Inflammatory macrophage treated with lipopolysaccharide for 4 hours (primary cell): ENCODE measurements around the gene DNAJC16.
A peak's percentile ranks its signal among the peaks of the same experiment; 100 is the strongest.
"Not testable (repeated sequence)": the region's sequence is repeated elsewhere in the genome, so short reads cannot be mapped to it uniquely, and the experiment has no call there.

ENCODE experiments used
- DNase-seq: peaks from one replicate; pipeline ENCODE4 v3.0.0-alpha.2; 2020

Gene DNAJC16

DNA sequence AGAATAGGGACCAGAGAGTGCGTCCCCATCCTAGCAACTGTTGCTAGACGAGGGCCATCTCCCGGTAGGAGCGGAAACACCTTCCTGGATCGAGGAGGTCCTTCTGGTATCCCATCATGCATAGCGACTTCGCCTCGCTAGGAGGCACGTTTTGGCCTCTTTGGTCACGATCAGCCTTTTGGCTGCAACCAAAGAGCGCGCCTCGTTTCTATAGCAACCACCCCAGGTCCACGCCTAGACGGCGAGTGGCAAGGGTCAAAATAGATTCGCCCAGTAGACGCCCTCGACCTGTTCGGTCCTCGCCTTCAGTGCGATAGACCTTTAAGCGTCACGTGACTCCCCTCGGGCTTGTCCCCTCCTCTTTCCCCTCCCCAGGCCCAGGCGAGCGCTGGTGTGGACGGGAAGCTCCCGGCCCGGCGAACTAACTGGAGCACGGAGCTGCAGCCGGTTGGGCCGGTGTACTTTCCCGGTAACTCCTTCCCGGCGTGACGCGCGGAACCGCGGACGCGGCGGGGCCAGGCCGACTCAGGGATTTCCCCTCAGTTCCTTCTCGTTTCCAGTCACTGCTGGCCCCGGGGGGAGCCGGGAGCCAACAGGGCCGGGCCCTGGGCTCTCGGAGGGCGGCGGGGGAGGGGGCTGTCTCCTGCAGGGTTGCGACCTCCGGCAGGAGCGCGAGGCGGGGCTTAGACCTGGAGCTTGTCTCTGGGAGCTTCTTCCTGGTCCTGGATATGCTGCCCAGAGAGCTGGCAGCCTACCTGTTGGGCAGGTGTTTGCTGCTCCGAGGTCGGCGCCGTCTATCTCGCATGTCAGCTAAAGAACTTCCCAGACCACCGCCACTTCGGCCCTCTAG, at the start of gene DNAJC16:
DNAJC16 (plus strand) TSS at position 359 of the 850 bp plus-strand sequence. CDS start 2,258 bp downstream, outside the sequence.
- peak; percentile 100 for DNase-seq

- DNase-seq: no peak
These were observed 49.7 kb upstream of the DNAJC16 start for GRCh38 chr1:15476927-15477326.

DNA sequence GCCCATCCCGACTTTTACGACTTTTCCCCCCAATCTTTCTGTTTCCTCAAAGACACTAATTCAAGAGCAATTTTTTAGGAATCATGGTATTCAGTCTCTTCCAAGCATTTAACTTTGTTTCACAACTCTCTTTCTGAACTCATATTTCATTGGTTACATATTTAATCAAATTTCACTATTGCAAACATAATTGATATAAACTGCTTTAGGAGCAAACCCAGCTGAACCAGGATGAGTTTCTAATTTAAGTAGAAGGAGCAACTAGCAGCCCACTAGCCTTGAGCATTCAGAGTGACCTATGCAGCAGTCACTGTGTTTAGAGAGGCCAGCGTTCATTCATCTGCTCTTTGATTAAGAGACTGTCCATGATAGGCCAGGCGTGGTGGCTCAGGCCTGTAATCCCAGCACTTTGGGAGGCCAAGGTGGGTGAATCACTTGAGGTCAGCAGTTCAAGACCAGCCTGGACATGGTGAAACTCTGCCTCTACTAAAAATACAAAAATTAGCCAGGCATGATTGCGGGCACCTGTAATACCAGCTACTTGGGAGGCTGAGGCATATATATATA, 48.9 kb upstream of the DNAJC16 start:
- DNase-seq: no peak

- no peak for DNase-seq
These were observed 46.8 kb upstream of the DNAJC16 start for GRCh38 chr1:15479654-15480347.

DNA sequence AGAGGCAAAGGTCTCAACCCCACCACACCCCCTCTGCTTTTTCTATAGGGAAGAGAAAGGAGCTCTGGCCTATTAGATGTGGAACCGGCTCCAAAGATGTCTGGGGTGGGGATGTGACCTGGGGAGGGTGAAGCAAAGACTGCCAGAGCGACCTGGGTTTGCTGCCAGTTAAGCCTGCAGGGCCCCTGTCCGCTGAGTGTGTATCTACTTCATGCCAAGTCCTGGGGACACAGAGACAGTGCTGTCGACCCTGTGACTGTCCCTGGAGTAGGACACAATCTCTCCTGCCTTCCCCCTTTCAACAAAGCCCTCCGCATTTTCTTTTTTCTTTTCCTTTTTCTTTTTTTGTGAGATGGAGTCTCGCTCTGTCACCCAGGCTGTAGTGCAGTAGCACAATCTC, 44.2 kb upstream of the DNAJC16 start:
- DNase-seq: not testable (repeated sequence)

DNA sequence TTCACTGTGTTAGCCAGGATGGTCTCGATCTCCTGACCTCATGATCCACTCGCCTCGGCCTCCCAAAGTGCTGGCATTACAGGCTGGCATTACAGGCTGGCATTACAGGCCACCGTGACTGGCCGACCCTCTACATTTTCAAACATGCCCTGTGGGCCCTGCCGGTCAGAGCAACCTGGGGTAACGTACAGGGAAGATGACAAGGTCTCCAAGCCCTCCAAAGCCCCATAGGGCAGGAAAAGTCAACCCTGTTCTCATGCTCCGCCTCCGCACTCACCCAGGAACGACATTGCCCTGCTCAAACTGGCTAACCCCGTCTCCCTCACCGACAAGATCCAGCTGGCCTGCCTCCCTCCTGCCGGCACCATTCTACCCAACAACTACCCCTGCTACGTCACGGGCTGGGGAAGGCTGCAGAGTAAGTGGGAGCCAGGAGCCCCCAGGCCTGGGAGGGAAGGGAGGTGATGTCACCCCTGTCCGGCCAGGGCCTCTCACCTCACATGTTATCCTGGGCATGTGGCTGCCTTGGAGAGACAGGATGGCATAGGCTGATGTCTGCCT, 43.6 kb upstream of the DNAJC16 start:
- DNase-seq: not testable (repeated sequence)

- DNase-seq: peak; percentile 16
These were observed 42.7 kb upstream of the DNAJC16 start for GRCh38 chr1:15483971-15484370.

DNA sequence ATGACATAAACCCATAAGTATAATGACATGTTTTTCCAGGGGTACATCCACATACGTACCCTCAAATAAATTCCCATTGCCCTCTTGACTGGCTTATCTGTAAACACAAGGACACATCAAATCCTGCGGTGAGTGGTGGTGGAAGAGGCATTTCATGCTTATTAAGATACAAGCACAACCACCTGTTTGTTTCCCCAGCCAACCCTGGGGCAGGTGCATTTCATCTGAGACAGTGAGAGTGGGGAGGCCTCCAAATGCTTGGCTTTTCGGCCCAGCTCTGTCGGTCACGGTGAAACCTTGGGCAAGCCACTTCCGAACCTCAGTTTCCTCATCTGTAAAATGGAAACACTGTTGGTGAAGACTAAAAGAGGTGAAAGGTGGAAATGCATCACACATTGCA, 42.2 kb upstream of the DNAJC16 start:
- DNase-seq: not testable (repeated sequence)

DNA sequence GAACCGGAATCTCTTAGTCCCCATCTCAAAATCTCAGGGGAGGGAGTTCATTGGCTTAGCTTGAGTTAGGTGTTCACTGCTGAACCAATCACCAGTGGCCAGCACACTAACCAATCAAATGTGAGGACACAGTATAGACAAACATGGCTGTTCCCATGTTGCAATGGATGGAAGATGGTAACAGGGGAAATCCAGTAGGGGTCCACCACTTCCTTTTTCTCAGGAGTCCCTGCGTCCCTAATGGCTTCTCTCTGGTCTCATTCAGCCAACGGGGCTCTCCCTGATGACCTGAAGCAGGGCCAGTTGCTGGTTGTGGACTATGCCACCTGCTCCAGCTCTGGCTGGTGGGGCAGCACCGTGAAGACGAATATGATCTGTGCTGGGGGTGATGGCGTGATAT, 41.0 kb upstream of the DNAJC16 start:
- no peak for DNase-seq

- not testable (repeated sequence) for DNase-seq
These were observed 39.6 kb upstream of the DNAJC16 start for GRCh38 chr1:15486844-15487610.

DNA sequence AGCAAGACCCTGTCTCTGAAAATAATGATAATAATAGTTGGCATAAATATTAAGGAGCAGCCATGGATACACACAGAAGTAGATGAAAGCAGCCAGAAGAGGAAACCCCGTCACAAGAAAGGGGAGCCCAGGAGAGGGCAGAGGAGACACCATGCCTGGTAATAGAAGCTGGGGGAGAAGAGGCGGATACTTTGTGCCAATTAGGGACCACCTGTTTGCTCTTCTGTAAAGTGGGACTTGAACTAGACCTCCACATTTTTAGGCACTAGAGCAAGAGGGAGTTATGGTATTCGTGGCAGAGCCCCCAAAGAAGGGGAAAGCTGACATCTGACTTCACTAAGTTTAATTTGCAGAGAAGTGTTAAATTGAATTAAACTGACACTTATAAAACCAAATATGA, 38.3 kb upstream of the DNAJC16 start:
- no peak for DNase-seq

DNA sequence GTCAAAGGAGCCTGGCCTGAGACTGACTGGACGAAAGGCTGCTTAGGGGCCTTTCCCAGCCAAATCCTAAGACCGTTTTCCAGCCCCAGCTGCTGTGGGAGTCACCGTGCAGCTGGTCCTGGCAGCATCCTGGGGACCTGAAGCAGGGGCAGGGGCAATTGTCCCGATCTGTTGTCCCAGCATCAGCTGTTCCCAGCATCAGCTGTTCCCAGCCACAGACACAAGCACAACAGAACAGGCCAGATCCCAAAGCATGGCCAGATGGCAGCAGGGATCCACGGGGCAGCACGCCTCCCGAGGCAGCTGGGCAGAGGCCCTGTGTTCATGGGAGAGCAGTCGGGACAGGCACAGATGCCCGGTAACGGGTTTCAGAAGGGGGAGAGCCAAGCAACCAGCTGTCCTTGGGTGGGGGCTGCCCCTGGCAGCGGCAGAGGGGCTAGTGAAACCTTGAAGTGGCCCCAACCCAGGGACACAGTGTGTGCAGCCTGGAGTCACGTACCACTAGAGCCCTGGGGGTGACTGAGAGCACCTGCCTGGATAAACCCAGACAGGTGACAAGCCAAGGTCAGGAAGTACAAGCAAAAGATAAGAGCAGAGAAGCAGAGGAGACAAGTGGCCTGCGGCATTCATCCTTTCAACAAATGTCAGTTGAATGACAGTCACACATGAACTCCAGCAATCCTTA, 37.5 kb upstream of the DNAJC16 start:
- DNase-seq: no peak

GRCh38 chr1:15491010-15491409, 35.6 kb upstream of the DNAJC16 start:
- DNase-seq: not testable (repeated sequence)

- no peak for DNase-seq
These were observed 34.1 kb upstream of the DNAJC16 start for GRCh38 chr1:15492596-15492995.

DNA sequence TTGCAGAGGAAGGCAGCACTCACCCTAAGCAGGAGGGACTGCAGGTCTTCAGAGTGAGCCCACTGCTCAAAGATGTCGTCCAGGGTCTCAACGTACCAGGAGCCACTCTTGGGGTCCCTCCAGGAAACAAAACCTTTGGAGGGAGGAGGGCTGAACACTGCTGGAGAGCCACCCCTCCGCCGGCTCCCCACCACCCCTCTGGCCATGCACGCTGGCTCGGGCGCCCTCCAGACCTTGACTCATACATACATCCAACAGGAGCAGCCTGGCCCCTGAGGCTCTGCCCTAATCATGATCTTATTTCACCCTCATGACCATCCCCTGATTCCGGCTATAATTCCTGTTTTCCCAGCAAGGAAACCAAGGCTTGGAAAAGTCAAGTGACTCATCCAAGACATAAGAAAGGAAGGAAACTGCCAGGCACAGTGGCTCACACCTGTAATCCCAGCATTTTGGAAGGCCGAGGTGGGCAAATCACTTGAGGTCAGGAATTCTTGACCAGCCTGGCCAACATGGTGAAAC, 32.7 kb upstream of the DNAJC16 start:
- no peak for DNase-seq

DNA sequence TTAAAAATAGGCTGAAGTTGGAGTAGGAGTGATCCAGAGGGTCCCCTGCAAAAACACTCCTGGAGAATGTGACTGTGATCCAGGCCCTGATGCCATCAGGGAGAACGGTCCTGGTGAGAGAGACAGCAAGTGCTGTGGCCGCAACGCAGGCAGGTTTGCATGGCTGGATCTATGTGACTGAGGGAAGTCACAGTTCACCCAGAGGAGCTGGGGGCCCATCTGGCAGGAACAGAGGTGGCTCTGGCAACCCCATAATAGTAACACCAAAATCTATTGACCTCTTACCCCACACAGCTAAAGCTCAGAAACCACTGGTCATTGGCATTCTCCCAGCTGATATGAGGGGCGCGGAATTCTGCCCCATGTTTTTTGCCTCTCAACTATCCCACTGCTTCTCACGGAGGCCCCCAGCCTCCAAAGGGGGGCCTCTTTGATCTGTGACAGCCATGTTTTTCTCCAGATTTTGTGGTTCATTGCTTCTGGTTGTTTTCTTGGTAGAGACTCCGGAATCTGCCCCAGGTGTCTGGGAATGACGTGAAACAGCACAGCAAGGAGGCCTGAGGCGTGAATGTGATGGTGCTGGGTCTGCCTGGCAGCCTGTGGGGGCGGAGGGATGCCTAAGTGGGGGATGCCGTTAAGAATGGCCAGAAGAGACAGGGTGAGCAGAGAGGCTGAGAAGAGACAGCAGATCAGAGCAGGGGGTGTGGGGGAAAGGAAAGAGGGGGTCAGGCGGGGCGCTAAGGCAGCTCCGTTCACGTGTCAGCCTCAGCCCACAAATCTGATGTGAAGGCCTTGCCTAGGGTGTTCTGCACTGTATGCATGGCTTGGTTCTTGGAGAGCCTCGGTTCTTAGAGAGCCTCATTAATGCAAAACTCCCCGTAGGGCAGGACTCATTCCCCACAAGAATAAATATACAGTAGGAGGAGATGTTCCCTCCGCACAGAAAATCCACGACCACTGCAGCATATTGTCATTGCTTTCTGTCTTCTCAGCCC, 26.2 kb upstream of the DNAJC16 start:
- DNase-seq: no peak

GRCh38 chr1:15501208-15502032, 25.2 kb upstream of the DNAJC16 start:
- DNase-seq: peak; percentile 62

- no peak for DNase-seq
These were observed 22.2 kb upstream of the DNAJC16 start for GRCh38 chr1:15504436-15504835.

DNA sequence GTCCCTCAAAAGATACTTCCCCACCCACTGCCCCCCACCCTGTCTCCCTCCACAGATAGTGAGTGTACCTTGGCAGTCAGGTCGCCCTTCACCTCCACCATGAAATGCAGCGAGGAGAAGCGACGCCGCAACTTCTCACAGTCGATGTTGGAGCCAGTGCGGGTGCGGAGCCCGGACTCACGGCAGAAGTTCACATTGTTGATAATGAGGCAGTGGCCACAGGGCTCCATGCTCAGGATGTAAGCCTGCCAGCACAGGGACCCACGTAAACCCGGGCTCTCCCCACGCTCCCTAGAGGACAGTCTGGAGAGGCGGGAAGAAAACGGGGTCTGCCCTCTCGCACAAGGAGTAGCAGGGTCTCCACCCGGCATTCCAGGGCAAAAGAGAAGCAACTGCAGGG, 19.8 kb upstream of the DNAJC16 start:
- DNase-seq: no peak

DNA sequence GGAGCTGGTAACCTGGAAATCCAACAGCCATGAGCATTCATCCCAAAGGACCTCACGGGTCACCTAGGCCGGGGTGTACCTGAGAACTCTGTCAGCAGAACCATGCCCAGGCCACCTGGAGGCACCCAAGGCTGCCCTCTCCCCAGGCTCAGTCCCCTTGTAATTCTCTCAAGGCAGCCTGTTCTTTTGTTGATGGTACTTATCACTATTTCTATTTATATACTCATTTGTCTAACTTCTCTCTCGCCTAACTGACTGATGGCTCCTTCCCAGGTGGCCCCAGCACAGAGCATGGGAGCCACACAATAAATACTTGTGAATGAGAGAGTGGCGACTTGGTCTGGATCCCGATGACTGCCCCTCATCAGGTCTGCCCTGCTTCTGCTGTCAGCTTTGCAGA, 19.4 kb upstream of the DNAJC16 start:
- DNase-seq: no peak
